RWPE2 (cell line): ENCODE results near the gene GOLM1.

Experiments used
- ATAC-seq: fragments of 200-7000 bp; cut with Tn5 transposase; 3 replicates; pipeline ENCODE4 v1.9.1; 2021; ENCODE audit warnings: low read depth
- DNase-seq: peaks from one replicate; pipeline ENCODE4 v3.0.0-alpha.2; 2020; ENCODE audit warnings: low spot score
- H3K27ac ChIP-seq: fragments of 450-650 bp; 2 replicates; pipeline ENCODE4 v1.5.1; 2017; ENCODE audit warnings: mild to moderate bottlenecking; ENCODE audit not compliant: poor library complexity, severe bottlenecking
- H3K27me3 ChIP-seq: fragments of 250-450 bp; sonication (Bioruptor Pico); 2 replicates; pipeline ENCODE4 v1.5.1; 2021; ENCODE audit warnings: mild to moderate bottlenecking, moderate library complexity; ENCODE audit not compliant: insufficient read depth, poor library complexity, severe bottlenecking
- H3K36me3 ChIP-seq: fragments of 250-450 bp; sonication (Bioruptor Pico); 2 replicates; pipeline ENCODE4 v1.5.1; 2020; ENCODE audit warnings: low read depth, mild to moderate bottlenecking, moderate library complexity
- H3K4me1 ChIP-seq: fragments of 250-450 bp; sonication (Bioruptor Pico); 2 replicates; pipeline ENCODE4 v1.5.1; 2021; ENCODE audit warnings: mild to moderate bottlenecking, moderate library complexity; ENCODE audit not compliant: insufficient read depth, poor library complexity, severe bottlenecking
- H3K4me3 ChIP-seq: fragments of 250-450 bp; sonication (Bioruptor Pico); 2 replicates; pipeline ENCODE4 v1.5.1; 2021; ENCODE audit warnings: mild to moderate bottlenecking, moderate library complexity; ENCODE audit not compliant: severe bottlenecking
- H3K9me3 ChIP-seq: fragments of 250-450 bp; sonication (Bioruptor Pico); 2 replicates; pipeline ENCODE4 v1.5.1; 2021; ENCODE audit warnings: mild to moderate bottlenecking, moderate library complexity; ENCODE audit not compliant: severe bottlenecking
- TF ChIP-seq, protein P1 (sequence below): fragments of 450-650 bp; IDR thresholded peaks from one replicate; pipeline ENCODE4 v1.5.1; 2017; ENCODE audit warnings: mild to moderate bottlenecking, moderate library complexity; ENCODE audit not compliant: poor library complexity, severe bottlenecking

The GOLM1 gene

DNA sequence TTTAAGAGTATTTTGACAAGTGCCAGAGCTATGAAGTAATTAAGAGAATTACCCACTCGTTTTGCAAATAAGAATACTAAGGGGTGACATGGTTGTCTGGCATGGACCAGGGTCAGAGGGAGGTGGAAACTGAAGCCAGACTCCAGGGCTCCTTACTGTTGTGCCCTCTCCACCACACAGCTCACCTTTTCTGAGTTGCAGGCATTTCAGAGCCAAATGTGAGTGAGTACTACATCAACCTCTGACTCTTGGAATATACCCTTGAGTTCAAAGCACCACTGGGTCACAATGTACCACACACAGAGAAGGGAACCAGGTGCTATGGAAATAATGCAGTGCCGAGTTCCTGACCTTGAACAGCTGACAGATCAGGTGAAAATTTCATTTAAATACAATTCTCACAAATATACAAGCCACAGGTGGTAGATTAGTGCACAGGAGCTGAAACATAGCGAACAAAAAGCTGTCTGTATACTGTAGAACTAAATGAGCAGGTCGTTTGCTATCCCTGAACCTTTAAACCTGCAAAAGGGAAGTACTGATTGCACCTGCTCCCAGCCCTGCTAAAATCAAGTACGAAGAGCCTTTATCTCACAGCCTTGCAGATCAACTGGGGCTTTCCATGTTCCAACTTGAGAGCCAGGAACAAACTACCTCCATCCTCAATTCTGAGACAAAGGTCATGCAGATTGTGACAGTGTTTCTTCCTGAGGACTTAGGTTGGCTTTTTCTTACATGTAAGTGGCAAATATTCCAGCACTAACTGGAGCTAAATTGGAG lies 57.0 kb downstream of the GOLM1 start:
- no peak overlapping the region for H3K4me3 ChIP-seq
- no peaks in the 10 kb centered on the region for H3K9me3 ChIP-seq
- TF ChIP-seq, protein P1, sequence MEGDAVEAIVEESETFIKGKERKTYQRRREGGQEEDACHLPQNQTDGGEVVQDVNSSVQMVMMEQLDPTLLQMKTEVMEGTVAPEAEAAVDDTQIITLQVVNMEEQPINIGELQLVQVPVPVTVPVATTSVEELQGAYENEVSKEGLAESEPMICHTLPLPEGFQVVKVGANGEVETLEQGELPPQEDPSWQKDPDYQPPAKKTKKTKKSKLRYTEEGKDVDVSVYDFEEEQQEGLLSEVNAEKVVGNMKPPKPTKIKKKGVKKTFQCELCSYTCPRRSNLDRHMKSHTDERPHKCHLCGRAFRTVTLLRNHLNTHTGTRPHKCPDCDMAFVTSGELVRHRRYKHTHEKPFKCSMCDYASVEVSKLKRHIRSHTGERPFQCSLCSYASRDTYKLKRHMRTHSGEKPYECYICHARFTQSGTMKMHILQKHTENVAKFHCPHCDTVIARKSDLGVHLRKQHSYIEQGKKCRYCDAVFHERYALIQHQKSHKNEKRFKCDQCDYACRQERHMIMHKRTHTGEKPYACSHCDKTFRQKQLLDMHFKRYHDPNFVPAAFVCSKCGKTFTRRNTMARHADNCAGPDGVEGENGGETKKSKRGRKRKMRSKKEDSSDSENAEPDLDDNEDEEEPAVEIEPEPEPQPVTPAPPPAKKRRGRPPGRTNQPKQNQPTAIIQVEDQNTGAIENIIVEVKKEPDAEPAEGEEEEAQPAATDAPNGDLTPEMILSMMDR = no peak
- 0 out of 2 replicates have a peak, but pooled peaks cover 4% of the 10 kb centered on the region for H3K36me3 ChIP-seq
- no peak overlapping the region for H3K27ac ChIP-seq
- H3K27me3 ChIP-seq = no peaks in the 10 kb centered on the region
- H3K4me1 ChIP-seq = no peaks in the 10 kb centered on the region
- DNase-seq = no peak
- no peak for ATAC-seq

DNA sequence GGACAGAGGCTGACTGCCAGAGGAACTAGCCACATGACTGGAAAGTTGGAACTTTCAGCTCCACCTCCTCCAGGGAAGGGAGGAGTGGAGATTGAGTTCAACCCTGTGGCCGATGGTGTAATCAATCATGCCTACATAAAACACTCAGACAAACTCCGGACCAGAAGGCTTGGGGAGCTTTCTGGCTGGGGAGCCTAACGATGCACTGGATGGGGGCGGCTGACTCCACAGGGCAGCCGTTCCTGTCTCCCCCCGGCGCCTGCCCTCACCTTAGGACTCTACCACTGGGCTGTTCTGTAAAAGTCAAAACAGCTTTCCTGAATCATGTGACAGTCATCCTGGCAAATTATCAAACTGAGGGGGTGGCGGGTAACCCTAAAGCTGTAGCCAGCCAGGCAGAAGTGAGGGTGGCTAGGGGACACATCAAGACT lies 58.0 kb downstream of the GOLM1 start:
- H3K9me3 ChIP-seq = no peaks in the 10 kb centered on the region
- DNase-seq = no peak

DNA sequence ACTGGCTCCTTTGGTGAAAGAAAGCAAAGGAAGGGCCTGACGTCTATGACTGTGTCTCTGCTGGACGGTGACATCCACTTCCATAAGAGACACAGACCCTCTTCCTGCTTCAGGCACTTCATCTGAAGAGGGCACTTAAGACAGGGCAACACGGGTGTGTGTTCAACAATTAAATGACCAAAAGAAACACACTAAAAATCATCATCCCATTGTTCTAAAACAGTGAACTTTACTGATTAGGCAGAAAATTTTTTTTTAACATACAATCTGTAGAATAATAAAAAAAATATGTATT lies 58.5 kb downstream of the GOLM1 start:
- H3K4me3 ChIP-seq = no peak overlapping the region
- DNase-seq = no peak
- no peak for ATAC-seq
- no peaks in the 10 kb centered on the region for H3K4me1 ChIP-seq
- 0 out of 2 replicates have a peak, but pooled peaks cover 4% of the 10 kb centered on the region for H3K36me3 ChIP-seq
- TF ChIP-seq, protein P1 = no peak
- no peaks in the 10 kb centered on the region for H3K27me3 ChIP-seq
- no peak overlapping the region for H3K27ac ChIP-seq
- H3K9me3 ChIP-seq = no peaks in the 10 kb centered on the region

More for the DNA sequence above, 58.0 kb downstream of the GOLM1 start:
- 0 out of 2 replicates have a peak, but pooled peaks cover 4% of the 10 kb centered on the region for H3K36me3 ChIP-seq
- no peaks in the 10 kb centered on the region for H3K4me1 ChIP-seq
- TF ChIP-seq, protein P1 = no peak
- no peak for ATAC-seq
- no peaks in the 10 kb centered on the region for H3K27me3 ChIP-seq
- H3K27ac ChIP-seq = no peak overlapping the region
- no peak overlapping the region for H3K4me3 ChIP-seq

DNA sequence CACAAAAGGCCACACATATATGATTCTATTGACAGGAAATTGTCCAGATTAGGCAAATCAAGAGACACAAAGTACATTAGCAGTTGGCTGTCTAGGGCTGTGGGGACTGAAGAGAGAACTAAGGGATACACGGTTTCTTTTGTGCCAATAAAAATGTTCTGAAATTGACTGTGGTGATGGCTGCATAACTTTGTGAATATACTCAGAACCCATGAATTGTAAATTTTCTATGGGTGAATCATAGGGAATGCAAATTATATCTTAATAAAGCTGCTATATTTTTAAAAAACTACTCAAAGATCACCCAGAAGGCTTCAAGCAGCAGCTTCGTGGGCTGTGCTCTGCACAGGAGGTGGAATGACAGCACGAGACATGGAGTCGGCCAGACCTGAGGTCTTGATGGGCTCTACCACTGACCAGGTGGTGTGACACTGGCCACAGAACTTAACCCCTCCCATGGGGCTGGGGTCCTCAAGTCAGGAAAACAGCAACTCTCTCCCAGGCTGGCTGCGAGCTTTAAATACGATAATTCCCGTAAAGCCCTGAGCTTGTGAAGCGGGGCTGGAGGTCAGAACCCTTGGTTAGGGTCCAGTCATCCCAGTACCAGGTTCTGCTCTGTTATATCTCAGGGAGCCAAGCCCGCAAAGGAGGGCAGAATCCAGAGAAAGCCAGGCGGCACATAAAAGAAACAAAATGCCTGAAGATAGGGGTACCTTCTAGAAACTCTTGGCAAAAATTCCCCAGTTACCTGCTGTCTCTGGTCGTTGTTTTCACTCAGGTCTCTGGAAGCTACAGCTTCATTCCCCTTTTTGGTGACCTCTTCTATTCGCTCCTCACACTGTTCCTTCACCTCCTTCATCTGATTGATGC lies 59.1 kb downstream of the GOLM1 start:
- Histone ChIP-seq H3K27me3 (no peaks in the 10 kb centered on the region), H3K4me1 (no peaks in the 10 kb centered on the region), H3K4me3 (no peak overlapping the region), H3K27ac (no peak overlapping the region), H3K9me3 (no peaks in the 10 kb centered on the region), H3K36me3 (0 out of 2 replicates have a peak, but pooled peaks cover 4% of the 10 kb centered on the region)
- DNase-seq = no peak
- TF ChIP-seq, protein P1 = no peak
- no peak for ATAC-seq

DNA sequence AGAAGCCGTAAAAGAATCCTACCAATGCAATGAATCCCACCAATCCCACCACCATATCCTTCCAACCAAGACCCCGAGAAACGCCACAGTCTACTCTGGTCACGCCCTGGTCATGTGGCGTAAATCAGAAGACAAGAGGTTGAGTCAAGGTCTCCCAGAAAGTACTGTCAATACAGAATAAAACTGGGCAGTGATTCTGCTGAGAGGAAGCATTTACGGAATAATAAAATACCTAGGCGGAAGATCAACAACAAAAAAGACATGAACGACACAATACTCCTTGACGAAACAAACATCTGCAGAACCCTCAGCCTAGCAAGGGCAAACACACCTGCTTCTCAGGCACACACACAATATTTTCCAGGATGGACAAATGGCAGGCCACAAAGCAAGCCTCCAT lies 62.8 kb downstream of the GOLM1 start:
- ATAC-seq (no peak), DNase-seq (no peak)
- Histone ChIP-seq H3K27ac (no peak overlapping the region), H3K4me3 (no peak overlapping the region), H3K9me3 (no peaks in the 10 kb centered on the region), H3K4me1 (no peaks in the 10 kb centered on the region), H3K36me3 (peaks cover 11% of the 10 kb centered on the region), H3K27me3 (no peaks in the 10 kb centered on the region)
- TF ChIP-seq, protein P1 = no peak
